ENCODE measurements around the gene C2orf49.

DNA sequence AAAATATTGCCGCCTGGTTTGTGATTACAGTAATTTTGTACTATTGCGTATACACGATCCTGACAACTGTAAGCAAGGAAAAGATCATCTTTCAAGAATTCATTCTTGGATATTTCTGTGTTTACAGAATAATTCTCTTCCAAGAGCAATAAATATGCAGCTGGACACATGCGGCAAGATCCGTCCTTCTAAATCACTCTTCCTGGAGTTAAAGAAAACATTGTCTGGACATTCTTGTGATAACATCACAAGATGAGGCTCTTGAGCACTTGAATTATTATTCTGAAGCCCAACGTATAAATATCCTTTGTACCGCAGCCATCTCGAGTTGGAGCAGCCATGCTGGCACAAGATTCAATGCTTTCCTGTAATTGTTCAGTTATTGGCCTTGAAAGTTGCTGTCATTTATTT is 51.6 kb downstream of the C2orf49 start:
- TF ChIP-seq YY1 (IDR thresholded peaks at IDR 0.05; ENCODE audit: insufficient read depth, insufficient read length) (no peak), SUZ12 (IDR thresholded peaks at IDR 0.05; ENCODE audit: extremely low read depth, insufficient read depth, insufficient read length) (no peak), ZNF274 (IDR thresholded peaks at IDR 0.05; ENCODE audit: low read depth, low read length) (no peak)

All from NT2/D1 (cell line).